Stimulated activated CD8-positive, alpha-beta memory T cell treated with anti-CD3 and anti-CD28 coated beads, Interleukin-2, amount 100 ng/mL, for 1 hour (primary cell): ENCODE data around the gene TECTB.

Experiments used
- DNase-seq, 2 donors: peaks; one replicate each; pipeline ENCODE4 v3.0.0-alpha.2; 2020; ENCODE audit warnings: low read depth in 2 of 2

TECTB gene

DNA sequence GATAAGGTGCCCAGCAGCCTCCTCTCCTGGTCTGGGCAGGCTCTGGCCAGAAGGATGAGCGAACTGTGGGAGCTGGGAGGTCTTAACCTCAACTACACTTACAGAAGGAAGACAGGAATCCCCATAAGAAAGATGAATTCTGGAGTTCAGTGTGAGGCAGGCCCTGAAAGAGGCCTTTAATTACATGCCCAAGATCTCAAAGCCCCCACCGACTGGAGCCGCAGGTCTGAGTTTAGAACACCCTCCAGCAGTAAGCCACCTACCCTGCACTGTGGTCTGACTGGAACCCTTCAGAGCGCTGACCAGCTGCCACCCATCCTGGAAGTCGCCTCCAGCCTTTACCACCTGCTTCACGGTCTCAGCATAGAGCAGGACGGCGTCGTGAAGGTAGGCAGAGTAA, 62.5 kb downstream of the TECTB start:
- DNase-seq: no peak

GRCh38 chr10:112346774-112347173, 63.6 kb downstream of the TECTB start:
- no peak for DNase-seq

DNA sequence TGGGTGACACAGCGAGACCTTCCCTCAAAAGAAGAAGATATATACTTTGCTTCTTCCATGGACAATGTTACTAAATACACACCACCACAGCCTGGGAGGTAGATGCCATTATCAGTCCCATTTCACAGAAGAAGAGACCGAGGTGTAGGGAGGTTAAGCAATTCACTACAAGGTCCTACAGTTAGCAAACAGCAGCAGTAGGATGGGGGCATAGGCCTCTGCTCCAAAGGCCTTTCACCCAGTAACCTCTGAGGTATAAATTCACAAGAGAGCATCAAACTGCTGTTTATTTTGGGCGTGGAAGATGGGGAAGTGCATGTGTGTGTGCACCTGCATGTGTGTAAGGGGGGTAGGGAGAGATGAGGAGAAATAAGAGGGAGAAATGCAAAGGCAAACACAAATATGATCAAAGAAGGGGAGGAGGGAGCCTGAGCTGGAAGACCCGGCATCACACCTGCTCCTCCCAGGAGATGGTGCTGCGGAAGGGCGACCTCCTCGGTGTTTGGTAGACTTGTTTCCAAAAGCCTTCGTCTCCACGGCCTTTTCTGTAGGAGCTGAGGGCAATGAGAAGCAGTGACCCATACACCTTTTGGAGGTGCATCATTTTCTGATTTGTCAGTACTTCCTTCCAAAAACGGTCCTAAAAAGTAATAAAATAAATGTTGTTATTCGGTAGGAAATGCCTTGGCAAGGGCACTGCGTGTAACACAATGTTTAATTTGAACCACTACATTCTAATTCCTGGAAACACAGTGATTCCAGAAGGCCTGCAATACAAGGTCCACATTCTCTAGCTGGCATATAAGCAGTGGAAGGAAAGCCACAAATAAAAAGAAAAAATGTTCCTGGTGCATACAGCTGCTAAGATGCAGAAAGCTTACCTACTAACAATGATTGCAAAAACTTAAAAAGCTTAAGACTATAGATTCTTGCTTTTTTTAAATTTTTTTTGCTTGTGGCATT, 64.8 kb downstream of the TECTB start:
- DNase-seq: no peak

DNA sequence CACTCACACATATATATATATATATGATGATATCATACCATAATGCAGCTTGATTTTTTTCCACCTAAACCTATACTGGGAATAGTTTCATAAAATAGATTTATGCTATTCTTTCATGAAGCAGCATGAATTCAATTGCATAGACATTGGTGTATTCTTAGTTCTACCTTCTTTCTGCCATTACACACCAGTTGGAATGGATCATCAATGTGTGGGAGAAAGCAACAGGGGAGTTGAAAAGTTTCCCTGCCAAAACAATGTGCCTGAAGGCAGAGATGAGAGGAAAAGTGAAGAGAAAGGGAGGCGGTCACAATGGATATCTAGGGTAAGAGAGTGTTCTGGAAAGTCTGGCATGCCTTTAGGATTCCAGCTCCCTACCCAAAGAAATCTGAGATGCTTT, 65.6 kb downstream of the TECTB start:
- no peak for DNase-seq

GRCh38 chr10:112349521-112350085, 66.4 kb downstream of the TECTB start:
- no peak for DNase-seq

DNA sequence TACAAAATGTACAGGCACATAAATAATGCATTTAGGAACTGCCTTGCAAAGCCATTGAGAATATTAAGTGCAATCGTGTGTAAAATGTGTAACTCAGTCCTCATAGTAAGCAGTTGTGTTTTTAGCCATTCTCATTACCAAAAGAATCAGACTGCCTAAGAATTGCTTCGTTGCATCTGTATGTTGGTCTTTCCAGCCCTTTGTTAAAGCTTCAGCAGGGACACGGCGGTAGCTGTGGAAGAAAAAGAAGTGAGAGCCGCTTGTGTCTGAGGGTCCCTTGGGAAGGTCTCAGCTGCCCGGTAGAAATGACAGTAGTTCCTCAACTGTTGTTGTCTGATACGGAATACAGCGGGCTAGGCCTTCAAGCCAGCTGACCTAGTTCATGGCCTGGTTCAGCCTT, 67.9 kb downstream of the TECTB start:
- DNase-seq: no peak

DNA sequence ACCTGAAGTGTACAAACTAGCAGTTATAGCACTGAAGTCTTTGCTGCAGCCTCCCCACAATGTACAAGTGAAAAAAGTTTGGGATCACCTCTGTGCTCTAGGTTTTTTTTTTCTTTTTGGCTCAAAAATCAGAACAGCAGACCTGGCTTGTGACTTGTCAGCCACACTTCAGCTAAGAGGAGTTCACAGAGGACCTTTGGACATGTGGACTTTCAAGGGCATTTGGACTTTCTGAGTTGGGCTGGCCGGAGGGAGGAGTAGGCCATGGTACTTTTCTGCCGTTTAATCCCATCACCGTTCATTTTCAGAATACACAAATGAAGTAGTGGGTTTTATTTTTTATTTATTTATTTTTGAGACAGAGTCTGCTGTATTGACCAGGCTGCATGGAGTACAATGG, 68.8 kb downstream of the TECTB start:
- DNase-seq: no peak

- no peak for DNase-seq
Observed at GRCh38 chr10:112353046-112353445, 69.8 kb downstream of the TECTB start.
